AG10803 (cell line): ENCODE measurements around the gene CPA3.

ENCODE experiments used
- DNase-seq: peaks from one replicate; pipeline ENCODE4 v3.0.0; 2010; ENCODE audit warnings: low read depth
- H3K4me3 ChIP-seq: 2 replicates; pipeline ENCODE4 v1.5.1; 2011; ENCODE audit warnings: mild to moderate bottlenecking, low read length, control low read depth
- CTCF ChIP-seq: conservative IDR thresholded peaks from 2 replicates; pipeline ENCODE4 v1.5.1; 2011; ENCODE audit warnings: mild to moderate bottlenecking, low read length, control low read depth, inconsistent platforms

CPA3 gene

DNA sequence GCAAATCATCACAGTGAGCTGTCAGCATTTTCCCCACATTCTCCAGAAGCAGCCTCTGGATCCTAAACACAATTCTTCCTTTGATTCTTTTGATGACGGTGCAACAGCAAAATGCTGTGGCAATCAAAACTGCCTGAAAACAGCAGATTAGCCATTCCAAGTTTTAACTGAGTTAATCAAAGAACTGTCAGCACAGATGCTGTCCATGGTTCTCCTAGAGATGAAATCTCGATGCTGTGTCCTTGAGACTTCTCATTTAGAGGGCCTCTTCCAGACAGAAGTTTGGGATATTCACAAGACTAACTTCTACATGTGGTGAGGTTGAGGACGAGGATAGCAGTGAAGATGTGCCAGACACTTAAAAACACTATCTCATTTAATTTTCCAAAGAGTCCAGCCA lies 75.9 kb downstream of the CPA3 start:
- no peak for TF ChIP-seq CTCF
- H3K4me3 ChIP-seq, result no peak overlapping the region
- no peak for DNase-seq

DNA sequence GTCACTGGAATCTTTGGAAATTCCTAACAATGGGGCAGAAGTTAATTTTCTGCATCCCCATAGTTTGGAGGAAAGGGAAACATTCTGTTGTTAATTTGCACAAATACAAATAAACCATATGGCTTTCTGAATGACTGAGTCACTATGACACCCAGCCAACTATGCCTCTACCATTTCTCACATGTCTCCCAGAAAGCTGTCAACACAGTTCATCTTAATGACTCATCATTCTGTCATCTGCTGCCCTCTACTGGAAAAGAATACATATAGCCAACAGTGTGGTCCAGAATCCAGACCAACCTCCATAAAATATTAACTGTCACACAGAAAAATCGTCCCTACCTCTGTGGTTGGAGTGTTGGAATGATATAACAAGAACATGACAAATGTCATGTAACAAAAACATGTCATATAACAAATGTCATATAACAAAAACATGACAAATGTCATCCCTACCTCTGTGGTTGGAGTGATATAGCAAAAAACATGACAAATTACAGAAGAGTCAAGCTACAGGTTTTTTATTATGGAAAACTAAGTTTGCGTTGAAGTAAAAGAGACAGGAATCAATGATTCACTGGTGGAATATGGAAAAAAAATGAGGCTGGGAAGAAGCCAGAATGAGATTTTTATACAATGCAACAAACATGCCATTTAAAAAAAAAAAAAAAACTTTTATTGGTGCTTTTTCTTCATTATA lies 78.6 kb downstream of the CPA3 start:
- peak; percentile 92 for DNase-seq
- TF ChIP-seq CTCF, result peak; percentile 76

GRCh38 chr3:148945116-148945515 lies 80.0 kb downstream of the CPA3 start:
- no peak overlapping the region for H3K4me3 ChIP-seq
- no peak for DNase-seq
- peak; percentile 27 for TF ChIP-seq CTCF

More for the DNA sequence above, 78.6 kb downstream of the CPA3 start:
- H3K4me3 ChIP-seq, result no peak overlapping the region
